Activated naive CD8-positive, alpha-beta T cell treated with anti-CD3 and anti-CD28 coated beads, Interleukin-2, amount 50 U/mL, for 24 hours (primary cell): Measurements from ENCODE around the gene LANCL1.

Experiments
- ATAC-seq: fragments of 150-1000 bp; cut with Tn5 transposase; one replicate; pipeline ENCODE4 v1.10.0; 2021
- DNase-seq: peaks from one replicate; pipeline ENCODE4 v3.0.0; 2021
- H3K27ac Mint-ChIP-seq: one replicate; pipeline ENCODE4 v1.8.0; 2021; ENCODE audit warnings: mild to moderate bottlenecking, mixed read lengths
- H3K27me3 Mint-ChIP-seq: one replicate; pipeline ENCODE4 v1.8.0; 2021; ENCODE audit warnings: mixed read lengths
- H3K36me3 Mint-ChIP-seq: one replicate; pipeline ENCODE4 v1.8.0; 2021; ENCODE audit warnings: low read depth, mixed read lengths
- H3K4me1 Mint-ChIP-seq: one replicate; pipeline ENCODE4 v1.8.0; 2021; ENCODE audit warnings: mixed read lengths
- H3K4me3 Mint-ChIP-seq: one replicate; pipeline ENCODE4 v1.8.0; 2021; ENCODE audit warnings: mild to moderate bottlenecking, moderate library complexity, mixed read lengths
- H3K9me3 Mint-ChIP-seq: one replicate; pipeline ENCODE4 v1.8.0; 2021; ENCODE audit warnings: mixed read lengths

LANCL1 gene

DNA sequence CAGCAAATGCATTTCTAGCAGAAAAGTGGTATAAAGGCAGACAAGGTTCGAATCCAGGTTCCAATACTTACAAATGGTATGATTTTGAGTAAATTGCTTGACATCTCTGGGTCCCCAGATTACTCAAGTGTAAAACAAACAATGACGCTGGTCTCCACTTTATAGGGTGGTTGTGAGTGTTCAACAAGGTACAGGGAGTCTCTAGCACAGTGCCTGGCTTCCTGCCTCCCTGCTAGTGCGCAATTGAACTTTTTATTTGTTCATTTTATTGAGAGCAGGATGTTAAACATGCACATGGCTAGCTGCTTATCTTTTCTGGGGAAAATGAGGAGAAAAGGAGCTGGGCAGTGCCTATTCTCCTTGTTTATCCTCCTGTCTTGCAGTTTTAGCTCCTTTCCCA lies 86.7 kb downstream of the LANCL1 start:
- H3K4me3 Mint-ChIP-seq, result no peak overlapping the region
- no peak for ATAC-seq
- peaks cover 15% of the 10 kb centered on the region for H3K27me3 Mint-ChIP-seq
- no peaks in the 10 kb centered on the region for H3K4me1 Mint-ChIP-seq
- no peaks in the 10 kb centered on the region for H3K9me3 Mint-ChIP-seq
- no peaks in the 10 kb centered on the region for H3K36me3 Mint-ChIP-seq
- H3K27ac Mint-ChIP-seq, result no peak overlapping the region
- no peak for DNase-seq

DNA sequence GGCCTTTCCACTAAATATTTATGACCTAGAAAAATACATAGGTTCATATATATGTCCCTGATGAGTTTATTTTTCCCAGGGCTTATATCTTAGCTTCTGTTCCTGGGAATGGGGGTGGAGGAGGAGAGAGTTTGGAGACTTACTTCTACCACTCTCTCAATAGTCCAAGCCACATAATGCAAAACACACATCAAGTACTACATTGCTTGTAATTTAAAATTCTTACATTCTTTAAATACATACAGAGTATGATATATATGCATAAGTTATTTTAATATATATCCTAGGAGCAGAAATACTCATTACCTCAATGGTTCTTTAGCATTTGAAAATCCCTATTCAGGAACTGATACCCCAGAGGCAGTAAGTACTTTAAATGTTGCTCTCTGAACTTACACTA lies 88.4 kb downstream of the LANCL1 start:
- DNase-seq (no peak), ATAC-seq (no peak)
- Mint-ChIP-seq H3K27ac (no peak overlapping the region), H3K4me3 (no peak overlapping the region), H3K4me1 (no peaks in the 10 kb centered on the region), H3K36me3 (no peaks in the 10 kb centered on the region), H3K27me3 (peaks cover 14% of the 10 kb centered on the region), H3K9me3 (no peaks in the 10 kb centered on the region)

GRCh38 chr2:210387074-210387473 lies 89.5 kb downstream of the LANCL1 start:
- Mint-ChIP-seq H3K27me3 (peaks cover 20% of the 10 kb centered on the region), H3K4me1 (no peaks in the 10 kb centered on the region), H3K36me3 (no peaks in the 10 kb centered on the region), H3K27ac (no peak overlapping the region), H3K9me3 (no peaks in the 10 kb centered on the region), H3K4me3 (no peak overlapping the region)
- ATAC-seq (no peak), DNase-seq (no peak)
